ENCODE measurements around the gene TNK2. TPM values are rescaled to one million over a fixed set of nuclear protein-coding genes. Genes with fewer than 3 reads are reported as not detected.

Gene TNK2
- total and polyA plus RNA-seq, 2 donors (not counting 3 experiments of a cell fraction or from before 2014, with no cell fraction given) = 18.6 to 71.6 TPM

- Histone ChIP-seq H3K36me3 (ENCODE audit: control insufficient read depth in 2 of 2, extremely low read depth in 1 of 2, insufficient read depth in 2 of 2, low read length in 2 of 2) (no peaks in the 10 kb centered on the region), H3K79me2 (ENCODE audit: control insufficient read depth, insufficient read depth, low read length) (no peaks in the 10 kb centered on the region), H3K4me1 (ENCODE audit: control insufficient read depth, extremely low read depth, insufficient read depth, low read length) (no peaks in the 10 kb centered on the region), H3K4me3 (replicated peaks in 1 of 3; ENCODE audit: insufficient read depth in 1 of 3, low read depth in 1 of 3, low read length in 3 of 3) (peak overlapping the region in 2 of 3 experiments; percentile 0 to 54), H3K4me2 (ENCODE audit: insufficient read depth, low read length) (peak overlapping the region; percentile 3), H3K9me1 (replicated peaks; ENCODE audit: control insufficient read depth, extremely low read depth, insufficient read depth, low read length) (no peaks in the 10 kb centered on the region), H3K27ac (ENCODE audit: insufficient read depth, low read depth, low read length) (no peak overlapping the region), H2AFZ (ENCODE audit: low read depth, low read length) (peak overlapping the region; percentile 33), H4K20me1 (replicated peaks; ENCODE audit: control insufficient read depth, extremely low read depth, insufficient read depth, low read length) (no peaks in the 10 kb centered on the region), H3K9me3 (replicated peaks; ENCODE audit: control insufficient read depth, insufficient read depth, low read length) (no peaks in the 10 kb centered on the region), H3K27me3 (ENCODE audit: control insufficient read depth in 2 of 2, insufficient read depth in 2 of 2, low read length in 2 of 2) (no peaks in the 10 kb centered on the region), H3K9ac (replicated peaks; ENCODE audit: extremely low read depth, insufficient read depth, low read length) (no peak overlapping the region)
- DNase-seq (ENCODE audit: low read depth, low spot score) (peak; percentile 73), FAIRE-seq (peak; percentile 83)
- no TSS peak for BruUV-seq (replicated peaks)
- TF ChIP-seq GATA2 (IDR thresholded peaks at IDR 0.05; ENCODE audit: insufficient read depth, insufficient read length, low read depth, low read length) (no peak), POLR2A (IDR thresholded peaks at IDR 0.05; ENCODE audit: low read depth, low read length) (no peak), MAX (IDR thresholded peaks at IDR 0.05; ENCODE audit: insufficient read depth, insufficient read length) (no peak), POLR2AphosphoS5 (IDR thresholded peaks at IDR 0.05; ENCODE audit: insufficient read depth, low read depth, low read length) (no peak), EZH2 (IDR thresholded peaks at IDR 0.05; ENCODE audit: borderline replicate concordance, low read depth, low read length, severe bottlenecking) (no peak), MYC (IDR thresholded peaks at IDR 0.05; ENCODE audit: low read depth, low read length) (no peak), JUN (IDR thresholded peaks at IDR 0.05; ENCODE audit: borderline replicate concordance, insufficient read depth, insufficient read length, low read depth) (no peak), FOS (IDR thresholded peaks at IDR 0.05; ENCODE audit: borderline replicate concordance, insufficient read depth, low read length) (no peak), CTCF (IDR thresholded peaks at IDR 0.05; ENCODE audit: extremely low read depth in 1 of 2, insufficient read depth in 1 of 2, low read depth in 1 of 2, low read length in 2 of 2) (no peak)
- dilution Hi-C loops (cut with MboI; ENCODE audit: extremely low pct_ligation_motif_present, low sequenced_read_pairs) = no loop called here
- CTCF ChIA-PET = interaction anchor here (0.6 to 5.7 kb wide), 5 partner anchors 10 to 447 kb away, joined by 3 to 57 read pairs (median 8); no protein-coding TSS in a partner anchor
- intact Hi-C loops (cut with micrococcal nuclease) = loop anchor here (1.0 kb wide), 1 partner anchor 13 kb away; no protein-coding TSS in a partner anchor
- POLR2A ChIA-PET = no interaction called here
Measured at GRCh38 chr3:195909644-195910498, 1.5 kb upstream of the TNK2 start.

Measured in endothelial cell of umbilical vein (primary cell).